Measurements from ENCODE around the gene NACA2. TPM values are rescaled to one million over a fixed set of nuclear protein-coding genes. Genes with fewer than 3 reads are reported as not detected.

NACA2 gene
- total RNA-seq (not detected), polyA plus RNA-seq (under 1 TPM; 0.08 to 0.32 TPM)

DNA sequence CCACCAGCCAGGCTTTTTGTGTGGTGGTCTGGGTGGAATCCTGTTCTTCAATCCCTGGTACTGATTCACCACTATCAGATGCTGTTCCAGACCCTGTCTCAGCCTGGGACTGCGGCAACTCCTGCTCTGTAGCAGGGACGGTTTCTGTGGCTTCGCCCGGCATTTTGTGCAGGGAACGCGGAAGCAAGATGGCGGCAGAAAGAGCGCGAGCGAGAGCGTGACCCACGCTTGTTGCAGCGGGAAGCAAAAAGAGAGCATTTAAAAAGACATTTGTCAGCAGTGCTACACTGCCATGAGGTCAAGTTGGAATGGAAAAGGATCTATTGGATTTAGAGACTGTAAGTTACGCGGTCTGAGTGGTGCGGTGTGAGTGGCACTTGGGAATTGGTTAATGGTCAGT is at the start of gene NACA2:
Gene NACA2 (minus strand): TSS at position 202 of the 400 bp plus-strand sequence. CDS start 39 bp downstream, at position 163.
- H3K27me3 ChIP-seq (ENCODE audit: control insufficient read depth in 4 of 4, insufficient read depth in 4 of 4, low read length in 3 of 4): no peaks in the 10 kb centered on the region
- 96% methylated on average over 16 of the region's 16 CpGs for WGBS
- H3K36me3 ChIP-seq (ENCODE audit: control insufficient read depth in 4 of 4, insufficient read depth in 3 of 4, low read depth in 1 of 4, low read length in 3 of 4): no peaks in the 10 kb centered on the region
- H3K4me1 ChIP-seq (ENCODE audit: control insufficient read depth in 4 of 4, insufficient read depth in 4 of 4, low read length in 3 of 4): peaks cover 0 to 4% (median 2%) of the 10 kb centered on the region in 4 donors
- no peak within 1 kb of the TSS for H3K27ac ChIP-seq (ENCODE audit: low read depth in 1 of 2, low read length in 2 of 2)
- no peak for TF ChIP-seq NR2F2 (IDR thresholded peaks at IDR 0.05)
- TF ChIP-seq, protein P1, sequence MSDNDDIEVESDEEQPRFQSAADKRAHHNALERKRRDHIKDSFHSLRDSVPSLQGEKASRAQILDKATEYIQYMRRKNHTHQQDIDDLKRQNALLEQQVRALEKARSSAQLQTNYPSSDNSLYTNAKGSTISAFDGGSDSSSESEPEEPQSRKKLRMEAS (IDR thresholded peaks at IDR 0.05): no peak
- TF ChIP-seq RXRA (IDR thresholded peaks at IDR 0.05): no peak
- TF ChIP-seq TAF1 (conservative IDR thresholded peaks at IDR 0.05): no peak
- no peak for TF ChIP-seq FOXA2 (IDR thresholded peaks at IDR 0.05)
- TF ChIP-seq EGR1 (IDR thresholded peaks at IDR 0.05; ENCODE audit: low read depth in 2 of 2): no peak
- TF ChIP-seq, protein P2, sequence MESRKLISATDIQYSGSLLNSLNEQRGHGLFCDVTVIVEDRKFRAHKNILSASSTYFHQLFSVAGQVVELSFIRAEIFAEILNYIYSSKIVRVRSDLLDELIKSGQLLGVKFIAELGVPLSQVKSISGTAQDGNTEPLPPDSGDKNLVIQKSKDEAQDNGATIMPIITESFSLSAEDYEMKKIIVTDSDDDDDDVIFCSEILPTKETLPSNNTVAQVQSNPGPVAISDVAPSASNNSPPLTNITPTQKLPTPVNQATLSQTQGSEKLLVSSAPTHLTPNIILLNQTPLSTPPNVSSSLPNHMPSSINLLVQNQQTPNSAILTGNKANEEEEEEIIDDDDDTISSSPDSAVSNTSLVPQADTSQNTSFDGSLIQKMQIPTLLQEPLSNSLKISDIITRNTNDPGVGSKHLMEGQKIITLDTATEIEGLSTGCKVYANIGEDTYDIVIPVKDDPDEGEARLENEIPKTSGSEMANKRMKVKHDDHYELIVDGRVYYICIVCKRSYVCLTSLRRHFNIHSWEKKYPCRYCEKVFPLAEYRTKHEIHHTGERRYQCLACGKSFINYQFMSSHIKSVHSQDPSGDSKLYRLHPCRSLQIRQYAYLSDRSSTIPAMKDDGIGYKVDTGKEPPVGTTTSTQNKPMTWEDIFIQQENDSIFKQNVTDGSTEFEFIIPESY (IDR thresholded peaks at IDR 0.05): no peak
- TF ChIP-seq YY1 (IDR thresholded peaks at IDR 0.05): no peak
- TF ChIP-seq FOXA1 (IDR thresholded peaks at IDR 0.05): no peak
- no peak within 1 kb of the TSS for H3K4me3 ChIP-seq (ENCODE audit: low read depth in 1 of 3, low read length in 3 of 3)
- no peaks in the 10 kb centered on the region for H3K9me3 ChIP-seq (ENCODE audit: control insufficient read depth in 4 of 4, low read length in 3 of 4)
- no peak within 1 kb of the TSS for H3K9ac ChIP-seq (ENCODE audit: low read depth in 1 of 2, low read length in 2 of 2)
- no peak for DNase-seq (ENCODE audit: low spot score)

DNA sequence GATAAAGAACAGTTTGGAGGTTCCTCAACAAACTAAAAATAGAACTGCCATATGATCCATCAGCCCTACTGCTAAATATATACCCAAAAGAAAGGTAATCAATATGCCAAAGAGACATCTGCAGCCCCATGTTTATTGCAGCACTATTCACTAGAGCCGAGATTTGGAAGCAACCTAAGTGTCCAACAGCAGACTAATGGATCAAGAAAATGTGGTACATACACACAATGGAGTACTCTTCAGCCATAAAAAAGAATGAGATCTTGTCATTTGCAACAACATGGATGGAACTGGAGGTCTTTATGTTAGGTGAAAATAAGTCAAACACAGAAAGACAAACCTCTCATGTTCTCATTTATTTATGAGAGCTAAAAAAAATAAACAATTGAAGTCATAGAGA is 48.8 kb upstream of the NACA2 start:
- no peak for TF ChIP-seq FOXA1 (IDR thresholded peaks at IDR 0.05)
- TF ChIP-seq HNF4A (conservative IDR thresholded peaks at IDR 0.05): no peak
- no peak for TF ChIP-seq NR2F2 (IDR thresholded peaks at IDR 0.05)
- TF ChIP-seq GABPA (IDR thresholded peaks at IDR 0.05 in 1 of 2, conservative IDR thresholded peaks at IDR 0.05 in 1 of 2): no peak
- no peak for TF ChIP-seq TAF1 (conservative IDR thresholded peaks at IDR 0.05)
- TF ChIP-seq, protein P3, sequence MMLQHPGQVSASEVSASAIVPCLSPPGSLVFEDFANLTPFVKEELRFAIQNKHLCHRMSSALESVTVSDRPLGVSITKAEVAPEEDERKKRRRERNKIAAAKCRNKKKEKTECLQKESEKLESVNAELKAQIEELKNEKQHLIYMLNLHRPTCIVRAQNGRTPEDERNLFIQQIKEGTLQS (IDR thresholded peaks at IDR 0.05): no peak
- TF ChIP-seq RAD21 (IDR thresholded peaks at IDR 0.05): no peak
- TF ChIP-seq EGR1 (IDR thresholded peaks at IDR 0.05; ENCODE audit: low read depth in 2 of 2): no peak
- WGBS: 87% methylated on average over 1 of the region's 1 CpG
- H3K36me3 ChIP-seq (ENCODE audit: control insufficient read depth in 4 of 4, insufficient read depth in 3 of 4, low read depth in 1 of 4, low read length in 3 of 4): no peaks in the 10 kb centered on the region
- peaks cover 0 to 2% (median 0%) of the 10 kb centered on the region in 4 donors for H3K27me3 ChIP-seq (ENCODE audit: control insufficient read depth in 4 of 4, insufficient read depth in 4 of 4, low read length in 3 of 4)
- peaks cover 0 to 2% (median 0%) of the 10 kb centered on the region in 4 donors for H3K9me3 ChIP-seq (ENCODE audit: control insufficient read depth in 4 of 4, low read length in 3 of 4)
- no peak overlapping the region for H3K27ac ChIP-seq (ENCODE audit: low read depth in 1 of 2, low read length in 2 of 2)
- no peak overlapping the region for H3K4me3 ChIP-seq (ENCODE audit: low read depth in 1 of 3, low read length in 3 of 3)
- no peaks in the 10 kb centered on the region for H3K4me1 ChIP-seq (ENCODE audit: control insufficient read depth in 4 of 4, insufficient read depth in 4 of 4, low read length in 3 of 4)
- no peak overlapping the region for H3K9ac ChIP-seq (ENCODE audit: low read depth in 1 of 2, low read length in 2 of 2)
- no peak for DNase-seq (ENCODE audit: low spot score)

DNA sequence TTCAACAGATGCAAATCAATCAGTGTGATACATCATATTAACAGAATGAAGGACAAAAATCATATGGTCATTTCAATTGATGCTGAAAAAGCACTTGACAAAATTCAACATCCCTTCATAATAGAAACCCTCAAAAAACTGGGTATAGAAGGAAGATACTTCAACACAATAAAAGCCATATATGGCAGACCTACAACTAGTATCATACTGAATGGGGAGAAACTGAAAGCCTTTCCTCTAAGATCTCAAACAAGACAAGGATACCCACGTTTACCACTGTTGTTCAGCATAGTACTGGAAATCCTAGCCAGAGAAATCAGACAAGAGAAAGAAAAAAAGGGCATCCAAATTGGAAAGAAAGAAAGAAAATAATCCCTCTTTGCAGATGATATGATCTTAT is 47.1 kb upstream of the NACA2 start:
- peaks cover 0 to 2% (median 0%) of the 10 kb centered on the region in 4 donors for H3K9me3 ChIP-seq (ENCODE audit: control insufficient read depth in 4 of 4, low read length in 3 of 4)
- peaks cover 0 to 2% (median 0%) of the 10 kb centered on the region in 4 donors for H3K27me3 ChIP-seq (ENCODE audit: control insufficient read depth in 4 of 4, insufficient read depth in 4 of 4, low read length in 3 of 4)
- H3K9ac ChIP-seq (ENCODE audit: low read depth in 1 of 2, low read length in 2 of 2): no peak overlapping the region
- no peak for DNase-seq (ENCODE audit: low spot score)
- WGBS: 42% methylated on average over 1 of the region's 1 CpG
- no peaks in the 10 kb centered on the region for H3K4me1 ChIP-seq (ENCODE audit: control insufficient read depth in 4 of 4, insufficient read depth in 4 of 4, low read length in 3 of 4)
- H3K36me3 ChIP-seq (ENCODE audit: control insufficient read depth in 4 of 4, insufficient read depth in 3 of 4, low read depth in 1 of 4, low read length in 3 of 4): no peaks in the 10 kb centered on the region
- no peak overlapping the region for H3K4me3 ChIP-seq (ENCODE audit: low read depth in 1 of 3, low read length in 3 of 3)
- H3K27ac ChIP-seq (ENCODE audit: low read depth in 1 of 2, low read length in 2 of 2): no peak overlapping the region
- TF ChIP-seq, protein P3 (IDR thresholded peaks at IDR 0.05): no peak
- TF ChIP-seq, protein P2 (IDR thresholded peaks at IDR 0.05): no peak
- TF ChIP-seq FOXA2 (IDR thresholded peaks at IDR 0.05) (no peak), HNF4A (conservative IDR thresholded peaks at IDR 0.05) (no peak), EGR1 (IDR thresholded peaks at IDR 0.05; ENCODE audit: low read depth in 2 of 2) (no peak), YY1 (IDR thresholded peaks at IDR 0.05) (no peak), RAD21 (IDR thresholded peaks at IDR 0.05) (no peak), SP1 (IDR thresholded peaks at IDR 0.05) (no peak), FOXA1 (IDR thresholded peaks at IDR 0.05) (no peak), RXRA (IDR thresholded peaks at IDR 0.05) (no peak), HNF4G (IDR thresholded peaks at IDR 0.05) (no peak)
- TF ChIP-seq, protein P4, sequence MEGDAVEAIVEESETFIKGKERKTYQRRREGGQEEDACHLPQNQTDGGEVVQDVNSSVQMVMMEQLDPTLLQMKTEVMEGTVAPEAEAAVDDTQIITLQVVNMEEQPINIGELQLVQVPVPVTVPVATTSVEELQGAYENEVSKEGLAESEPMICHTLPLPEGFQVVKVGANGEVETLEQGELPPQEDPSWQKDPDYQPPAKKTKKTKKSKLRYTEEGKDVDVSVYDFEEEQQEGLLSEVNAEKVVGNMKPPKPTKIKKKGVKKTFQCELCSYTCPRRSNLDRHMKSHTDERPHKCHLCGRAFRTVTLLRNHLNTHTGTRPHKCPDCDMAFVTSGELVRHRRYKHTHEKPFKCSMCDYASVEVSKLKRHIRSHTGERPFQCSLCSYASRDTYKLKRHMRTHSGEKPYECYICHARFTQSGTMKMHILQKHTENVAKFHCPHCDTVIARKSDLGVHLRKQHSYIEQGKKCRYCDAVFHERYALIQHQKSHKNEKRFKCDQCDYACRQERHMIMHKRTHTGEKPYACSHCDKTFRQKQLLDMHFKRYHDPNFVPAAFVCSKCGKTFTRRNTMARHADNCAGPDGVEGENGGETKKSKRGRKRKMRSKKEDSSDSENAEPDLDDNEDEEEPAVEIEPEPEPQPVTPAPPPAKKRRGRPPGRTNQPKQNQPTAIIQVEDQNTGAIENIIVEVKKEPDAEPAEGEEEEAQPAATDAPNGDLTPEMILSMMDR (IDR thresholded peaks at IDR 0.05; ENCODE audit: low read depth, low read length, missing input control): no peak
- TF ChIP-seq, protein P1 (IDR thresholded peaks at IDR 0.05): no peak
